ENCODE data around the gene DPP7.
A peak's percentile ranks its signal among the peaks of the same experiment; 100 is the strongest.
"Not testable (repeated sequence)": the region's sequence is repeated elsewhere in the genome, so short reads cannot be mapped to it uniquely, and the experiment has no call there.

DPP7 gene

GRCh38 chr9:137069508-137070091, 44.9 kb downstream of the DPP7 start:
- no peak for DNase-seq (ENCODE audit: low read depth)

- DNase-seq (ENCODE audit: low read depth): no peak
Measured at GRCh38 chr9:137068539-137069507, 45.7 kb downstream of the DPP7 start.

- peak; percentile 70 for DNase-seq (ENCODE audit: low read depth)
Measured at GRCh38 chr9:137067860-137068538, 46.5 kb downstream of the DPP7 start.

- DNase-seq (ENCODE audit: low read depth): no peak
Measured at GRCh38 chr9:137066096-137066861, 48.3 kb downstream of the DPP7 start.

GRCh38 chr9:137065336-137065967, 49.1 kb downstream of the DPP7 start:
- no peak for DNase-seq (ENCODE audit: low read depth)

GRCh38 chr9:137064880-137065164, 49.7 kb downstream of the DPP7 start:
- DNase-seq (ENCODE audit: low read depth): no peak

GRCh38 chr9:137064027-137064879, 50.3 kb downstream of the DPP7 start:
- DNase-seq (ENCODE audit: low read depth): peak; percentile 48

- no peak for DNase-seq (ENCODE audit: low read depth)
Measured at GRCh38 chr9:137063311-137064026, 51.1 kb downstream of the DPP7 start.

GRCh38 chr9:137062798-137063197, 51.7 kb downstream of the DPP7 start:
- not testable (repeated sequence) for DNase-seq (ENCODE audit: low read depth)

GRCh38 chr9:137062384-137062783, 52.1 kb downstream of the DPP7 start:
- no peak for DNase-seq (ENCODE audit: low read depth)
